IMR-90 (cell line): ENCODE results near the gene DIP2C. TPM values are rescaled to one million over a fixed set of nuclear protein-coding genes. Genes with fewer than 3 reads are reported as not detected.
"Not testable (repeated sequence)": the region's sequence is repeated elsewhere in the genome, so short reads cannot be mapped to it uniquely, and the experiment has no call there.

Source experiments
- ATAC-seq: fragments of 200-7000 bp; cut with Tn5 transposase; 2 replicates; pipeline ENCODE4 v1.9.1; 2020; ENCODE audit warnings: low read depth, mild to moderate bottlenecking, moderate library complexity
- BruUV-seq: library from RNA; stranded (reverse); fragments of 400-500 nt; replicated peaks from 2 replicates; lab custom pipeline; 2021; lab: Mats Ljungman, UMichigan
- CTCF ChIA-PET: fragments of 300-600 bp; formaldehyde crosslinking; extraction: SDS; loops from one replicate; lab custom pipeline; 2021; ENCODE audit warnings: antibody characterized with exemption; lab: Yijun Ruan, JAX
- POLR2A ChIA-PET: fragments of 300-600 bp; sonication (Branson Sonifier 250); formaldehyde crosslinking; loops from one replicate; lab custom pipeline; 2022; ENCODE audit warnings: antibody characterized with exemption; ENCODE audit not compliant: unreplicated experiment; lab: Charles Lee
- DNase-seq: peaks from one replicate; pipeline ENCODE4 v3.0.0; 2013
- H2AFZ ChIP-seq: replicated peaks from 2 replicates; pipeline ENCODE3; 2013; ENCODE audit warnings: low read length, mild to moderate bottlenecking; ENCODE audit not compliant: poor library complexity
- H2AK5ac ChIP-seq: 2 replicates; pipeline ENCODE4 v1.6.1; 2013; ENCODE audit warnings: low read depth, low read length, inconsistent platforms
- H2AK9ac ChIP-seq: replicated peaks from 2 replicates; pipeline ENCODE3; 2013; ENCODE audit warnings: mild to moderate bottlenecking, low read depth, low read length, moderate library complexity; ENCODE audit not compliant: poor library complexity
- H2BK120ac ChIP-seq: 2 replicates; pipeline ENCODE4 v1.6.1; 2013; ENCODE audit warnings: low read depth, low read length, inconsistent platforms
- H2BK15ac ChIP-seq: 3 replicates; pipeline ENCODE4 v1.6.1; 2013; ENCODE audit warnings: low read depth, low read length, inconsistent platforms
- H2BK20ac ChIP-seq: 2 replicates; pipeline ENCODE4 v1.6.1; 2013; ENCODE audit warnings: low read depth, mild to moderate bottlenecking, inconsistent platforms, low read length, moderate library complexity
- H2BK5ac ChIP-seq: 2 replicates; pipeline ENCODE4 v1.6.1; 2013; ENCODE audit warnings: mild to moderate bottlenecking, low read depth, low read length, inconsistent platforms; ENCODE audit not compliant: poor library complexity, severe bottlenecking
- H3K14ac ChIP-seq: replicated peaks from 2 replicates; pipeline ENCODE4 v1.6.1; 2013; ENCODE audit warnings: low read depth, low read length, inconsistent platforms
- H3K18ac ChIP-seq: 2 replicates; pipeline ENCODE4 v1.6.1; 2013; ENCODE audit warnings: low read depth, low read length, control low read depth
- H3K23ac ChIP-seq: 2 replicates; pipeline ENCODE4 v1.6.1; 2013; ENCODE audit warnings: low read depth, low read length, inconsistent platforms
- H3K27ac ChIP-seq: 2 replicates; pipeline ENCODE4 v1.5.1; 2013; ENCODE audit warnings: mild to moderate bottlenecking, control low read depth, low read length; ENCODE audit not compliant: insufficient read depth
- H3K27me3 ChIP-seq: 2 replicates; pipeline ENCODE4 v1.6.1; 2013; ENCODE audit warnings: low read length; ENCODE audit not compliant: control insufficient read depth, insufficient read depth
- H3K36me3 ChIP-seq: 2 replicates; pipeline ENCODE4 v1.6.1; 2013; ENCODE audit warnings: low read length, mixed read lengths; ENCODE audit not compliant: control insufficient read depth, insufficient read depth
- H3K4ac ChIP-seq: 2 replicates; pipeline ENCODE4 v1.6.1; 2013; ENCODE audit warnings: low read depth, low read length, inconsistent platforms
- H3K4me1 ChIP-seq: 2 replicates; pipeline ENCODE4 v1.6.1; 2013; ENCODE audit warnings: low read length, mixed read lengths; ENCODE audit not compliant: control insufficient read depth, insufficient read depth
- H3K4me2 ChIP-seq: 2 replicates; pipeline ENCODE4 v1.6.1; 2013; ENCODE audit warnings: low read depth, mild to moderate bottlenecking, control low read depth, low read length, moderate library complexity
- H3K4me3 ChIP-seq: 2 replicates; pipeline ENCODE4 v1.5.1; 2013; ENCODE audit warnings: low read depth, mild to moderate bottlenecking, control low read depth, low read length, moderate library complexity; ENCODE audit not compliant: insufficient read depth
- H3K56ac ChIP-seq: 2 replicates; pipeline ENCODE4 v1.6.1; 2013; ENCODE audit warnings: low read length, inconsistent platforms; ENCODE audit not compliant: insufficient read depth; ENCODE audit errors: extremely low read depth
- H3K79me1 ChIP-seq, 2 experiments: 2 replicates each; pipeline ENCODE4 v1.6.1; 2013; ENCODE audit warnings: low read length in 2 of 2, inconsistent platforms in 1 of 2, low read depth in 1 of 2
- H3K9ac ChIP-seq: 2 replicates; pipeline ENCODE4 v1.6.1; 2013; ENCODE audit warnings: low read depth, low read length, control low read depth
- H3K9me1 ChIP-seq: 2 replicates; pipeline ENCODE4 v1.6.1; 2013; ENCODE audit warnings: low read length, inconsistent platforms; ENCODE audit not compliant: insufficient read depth
- H3K9me3 ChIP-seq: 2 replicates; pipeline ENCODE4 v1.6.1; 2013; ENCODE audit warnings: low read length; ENCODE audit not compliant: control insufficient read depth, insufficient read depth
- H4K20me1 ChIP-seq: 2 replicates; pipeline ENCODE4 v1.6.1; 2013; ENCODE audit warnings: low read length, inconsistent platforms; ENCODE audit not compliant: insufficient read depth
- H4K5ac ChIP-seq: 2 replicates; pipeline ENCODE4 v1.6.1; 2013; ENCODE audit warnings: mild to moderate bottlenecking, low read depth, low read length, control low read depth
- H4K8ac ChIP-seq, 2 experiments: 2 replicates each; pipeline ENCODE4 v1.6.1; 2013; ENCODE audit warnings: low read depth in 2 of 2, low read length in 2 of 2, control low read depth in 1 of 2, inconsistent platforms in 1 of 2
- H4K91ac ChIP-seq: 2 replicates; pipeline ENCODE4 v1.6.1; 2013; ENCODE audit warnings: low read depth, low read length, inconsistent platforms; ENCODE audit not compliant: insufficient read depth
- WGBS, 2 experiments: methylation state at CpG; one replicate each; pipeline versions ENCODE4 v1.1.5 to v1.1.7; 2013; ENCODE audit warnings: missing lambda C conversion rate in 2 of 2; ENCODE audit not compliant: insufficient read length in 1 of 2; ENCODE audit errors: extremely low coverage in 2 of 2; 5-methylcytosine and 5-hydroxymethylcytosine counted together
- dilution Hi-C: fragments of 300-500 bp; cut with HindIII; formaldehyde crosslinking; loops from one replicate; pipeline ENCODE4 v1.14.3; 2018; ENCODE audit warnings: low sequenced_read_pairs; ENCODE audit not compliant: unreplicated experiment
- in situ Hi-C: fragments of 300-500 bp; cut with MboI; formaldehyde crosslinking; loops from 3 replicates; pipeline ENCODE4 v1.14.3; 2019; ENCODE audit warnings: low sequenced_read_pairs, inconsistent platforms, mixed read lengths
- intact Hi-C: fragments of 100-400 bp; cut with micrococcal nuclease; formaldehyde crosslinking; loops from 2 replicates; pipeline ENCODE4 v1.10.0; 2022
- polyA plus RNA-seq, 3 experiments: library from polyadenylated mRNA; depleted of rRNA; stranded (reverse); fragments of >200 nt; gene quantifications; 2 replicates each; pipeline ENCODE4 v1.2.3, GENCODE V29; 2012; ENCODE audit warnings: low replicate concordance in 1 of 3
- total RNA-seq: library from RNA; depleted of rRNA; stranded (reverse); fragments of >200 nt; gene quantifications from 2 replicates; pipeline ENCODE4 v1.2.3, GENCODE V29; 2012

Gene DIP2C
- total and polyA plus RNA-seq, 2 of the 4 experiments (the other 2 are of a cell fraction) = 8.6 to 17.3 TPM

GRCh38 chr10:394439-395101 is 294.9 kb downstream of the DIP2C start:
- H3K4me1 ChIP-seq, H3K4me3 ChIP-seq, H3K56ac ChIP-seq, H3K23ac ChIP-seq, H3K18ac ChIP-seq, H2BK15ac ChIP-seq, H2BK120ac ChIP-seq, ATAC-seq, H2AFZ ChIP-seq, H3K27ac ChIP-seq, H4K20me1 ChIP-seq, H3K9me3 ChIP-seq, in situ Hi-C loops, CTCF ChIA-PET, H2BK5ac ChIP-seq, POLR2A ChIA-PET, BruUV-seq, H3K14ac ChIP-seq, H3K27me3 ChIP-seq, dilution Hi-C loops, DNase-seq, H3K4me2 ChIP-seq, intact Hi-C loops, H2BK20ac ChIP-seq, H2AK9ac ChIP-seq, H4K5ac ChIP-seq, H3K9ac ChIP-seq: not testable (repeated sequence)
- H4K91ac ChIP-seq = peak overlapping the region; percentile 61; the same call in 1 of the 2 replicates
- peak overlapping the region; percentile 66; the same call in 1 of the 2 replicates for H3K4ac ChIP-seq
- peaks cover 26% of the 10 kb centered on the region for H3K9me1 ChIP-seq
- H4K8ac ChIP-seq = 0 out of 4 replicates have a peak overlapping the region, but pooled peaks of 1 of the 2 experiments have one; percentile 60
- peaks cover 16% of the 10 kb centered on the region for H3K36me3 ChIP-seq
- peak overlapping the region; percentile 56 for H2AK5ac ChIP-seq
- 90% methylated on average over 12 of the region's 21 CpGs; no CpG with 5 or more reads in 1 of the 2 experiments for WGBS, 2 experiments
- peaks cover 25 to 70% of the 10 kb centered on the region in 2 experiments for H3K79me1 ChIP-seq
